Measurements from ENCODE around the gene TXLNA.

DNA sequence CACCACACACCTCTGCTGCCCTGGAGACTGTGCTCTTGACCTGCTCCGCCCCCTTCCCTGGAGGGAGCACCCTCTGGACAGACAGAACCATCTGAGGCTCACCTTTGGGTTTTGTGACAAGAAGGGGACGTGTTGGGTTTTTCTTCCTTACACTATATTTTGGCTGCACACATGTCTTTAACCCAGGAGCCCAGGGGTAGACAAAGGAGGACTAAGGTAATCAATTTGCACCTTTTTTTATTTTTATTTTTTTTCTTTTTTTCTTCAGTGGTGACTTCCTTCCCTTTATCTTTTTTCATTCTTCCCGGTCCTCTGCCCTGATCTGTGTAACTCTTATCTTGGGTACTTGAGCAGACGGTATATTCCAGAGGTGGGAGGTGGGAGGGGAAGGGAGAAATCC is 8.5 kb upstream of the TXLNA start:
- TF ChIP-seq POLR2A (IDR thresholded peaks at IDR 0.05; ENCODE audit: low read length) (no peak), GATA1 (IDR thresholded peaks at IDR 0.05; ENCODE audit: low read depth, low read length) (no peak)
